ENCODE measurements around the gene DNHD1. TPM values are rescaled to one million over a fixed set of nuclear protein-coding genes. Genes with fewer than 3 reads are reported as not detected.

DNHD1 gene
- total and polyA plus RNA-seq, 2 of the 13 experiments (the other 11 are each of a cell fraction or from before 2014, with no cell fraction given) = 2.7 to 9.3 TPM

GRCh38 chr11:6481012-6481923 lies 15.8 kb upstream of the DNHD1 start, which contains the start of the genes ARFIP2 and TIMM10B (continued):
- no peak for TF ChIP-seq NFATC3 (CRISPR knock-in tag; IDR thresholded peaks at IDR 0.05)
- no peak for TF ChIP-seq KLF9 (CRISPR knock-in tag; IDR thresholded peaks at IDR 0.05; ENCODE audit: low read depth)
- peak; percentile 19; the same call in 1 of the 2 replicates for TF ChIP-seq TARDBP (CRISPR knock-in tag; IDR thresholded peaks at IDR 0.05)
- TF ChIP-seq MIER2 (CRISPR knock-in tag; IDR thresholded peaks at IDR 0.05) = no peak
- TF ChIP-seq THAP7 (CRISPR knock-in tag; IDR thresholded peaks at IDR 0.05) = 0 out of 2 replicates have a peak, but pooled peaks have one; percentile 55
- TF ChIP-seq ZNF160 (CRISPR knock-in tag; IDR thresholded peaks at IDR 0.05) = 0 out of 2 replicates have a peak, but pooled peaks have one; percentile 17
- peak; percentile 88; the same call in 1 of the 2 replicates for TF ChIP-seq SAFB2 (CRISPR knock-in tag; IDR thresholded peaks at IDR 0.05; ENCODE audit: borderline replicate concordance, low read depth)
- TF ChIP-seq RAD51 (IDR thresholded peaks at IDR 0.05; ENCODE audit: borderline replicate concordance) = no peak
- TF ChIP-seq IKZF5 (CRISPR knock-in tag; IDR thresholded peaks at IDR 0.05) = peak; percentile 79
- TF ChIP-seq XBP1 (CRISPR knock-in tag; IDR thresholded peaks at IDR 0.05) = no peak
- TF ChIP-seq ZNF383 (CRISPR knock-in tag; IDR thresholded peaks at IDR 0.05; ENCODE audit: borderline replicate concordance) = peak; percentile 15; the same call in 1 of the 2 replicates
- TF ChIP-seq SRSF1 (optimal IDR thresholded peaks at IDR 0.05; ENCODE audit: low read depth, low read length) = peak; percentile 30
- no peak for TF ChIP-seq ZNF44 (CRISPR knock-in tag; IDR thresholded peaks at IDR 0.05)
- no peak for TF ChIP-seq TEAD3 (CRISPR knock-in tag; optimal IDR thresholded peaks at IDR 0.05; ENCODE audit: borderline replicate concordance)
- TF ChIP-seq AGO1 (IDR thresholded peaks at IDR 0.05; ENCODE audit: low read depth, low read length, poor library complexity, severe bottlenecking) = peak; percentile 88
- TF ChIP-seq ZNF205 (CRISPR knock-in tag; IDR thresholded peaks at IDR 0.05) = no peak
- TF ChIP-seq ATF7 (IDR thresholded peaks at IDR 0.05) = 0 out of 2 replicates have a peak, but pooled peaks have one; percentile 29
- TF ChIP-seq ATF7 (CRISPR knock-in tag; IDR thresholded peaks at IDR 0.05) = peak; percentile 52
- peak; percentile 96 for TF ChIP-seq GATAD1 (CRISPR knock-in tag; IDR thresholded peaks at IDR 0.05)
- no peak for TF ChIP-seq ZBTB34 (CRISPR knock-in tag; IDR thresholded peaks at IDR 0.05)
- TF ChIP-seq ETV6 (CRISPR knock-in tag; conservative IDR thresholded peaks at IDR 0.05) = no peak
- TF ChIP-seq ZBTB33 (CRISPR knock-in tag; IDR thresholded peaks at IDR 0.05) = no peak
- TF ChIP-seq TP53 (CRISPR knock-in tag; conservative IDR thresholded peaks at IDR 0.05) = no peak
- TF ChIP-seq MED1 (CRISPR knock-in tag; IDR thresholded peaks at IDR 0.05) = peak; percentile 70
- no peak for TF ChIP-seq SOX13 (IDR thresholded peaks at IDR 0.05)
- TF ChIP-seq SOX13 (CRISPR knock-in tag; conservative IDR thresholded peaks at IDR 0.05 in 1 of 2, IDR thresholded peaks at IDR 0.05 in 1 of 2) = peak in 1 of 2 experiments; percentile 33; a peak in 2 of 4 replicates

Data from HepG2 (cell line).